HEK293 (cell line): Measurements from ENCODE around the gene VASH2.
A peak's percentile ranks its signal among the peaks of the same experiment; 100 is the strongest.

Experiments used
- GLIS1 ChIP-seq: fragments of 450-650 bp; formaldehyde crosslinking; IDR thresholded peaks from 2 replicates; pipeline ENCODE4 v1.5.1; 2016; ENCODE audit warnings: missing biosample characterization, missing genetic modification characterization
- HOXC10 ChIP-seq: sonication (generic); formaldehyde crosslinking; IDR thresholded peaks from 2 replicates; pipeline ENCODE4 v1.8.1; 2023; ENCODE audit warnings: mild to moderate bottlenecking, missing genetic modification reagents
- OSR2 ChIP-seq: fragments of 450-650 bp; formaldehyde crosslinking; IDR thresholded peaks from 2 replicates; pipeline ENCODE4 v1.5.1; 2016; ENCODE audit warnings: missing biosample characterization, missing genetic modification characterization
- REPIN1 ChIP-seq: fragments of 450-650 bp; formaldehyde crosslinking; IDR thresholded peaks from 2 replicates; pipeline ENCODE4 v1.5.1; 2017; ENCODE audit warnings: missing biosample characterization, missing genetic modification characterization, low read depth
- SP3 ChIP-seq: fragments of 450-650 bp; formaldehyde crosslinking; IDR thresholded peaks from 2 replicates; pipeline ENCODE4 v1.5.1; 2016; ENCODE audit warnings: missing biosample characterization, missing genetic modification characterization
- ZFHX2 ChIP-seq: fragments of 450-650 bp; formaldehyde crosslinking; conservative IDR thresholded peaks from 2 replicates; pipeline ENCODE4 v1.5.1; 2016; ENCODE audit warnings: missing biosample characterization, missing genetic modification characterization
- ZNF140 ChIP-seq: fragments of 450-650 bp; formaldehyde crosslinking; IDR thresholded peaks from 2 replicates; pipeline ENCODE4 v1.5.1; 2016; ENCODE audit warnings: missing biosample characterization, missing genetic modification characterization
- ZNF155 ChIP-seq: fragments of 450-650 bp; formaldehyde crosslinking; IDR thresholded peaks from 2 replicates; pipeline ENCODE4 v1.5.1; 2016; ENCODE audit warnings: missing biosample characterization, missing genetic modification characterization
- ZNF157 ChIP-seq: fragments of 450-650 bp; formaldehyde crosslinking; IDR thresholded peaks from 2 replicates; pipeline ENCODE4 v1.5.1; 2016; ENCODE audit warnings: missing biosample characterization, missing genetic modification characterization
- ZNF248 ChIP-seq: fragments of 450-650 bp; formaldehyde crosslinking; IDR thresholded peaks from 2 replicates; pipeline ENCODE4 v1.5.1; 2017; ENCODE audit warnings: missing biosample characterization, missing genetic modification characterization
- ZNF292 ChIP-seq: fragments of 450-650 bp; formaldehyde crosslinking; IDR thresholded peaks from 2 replicates; pipeline ENCODE4 v1.5.1; 2016; ENCODE audit warnings: low read depth, missing biosample characterization, missing genetic modification characterization, borderline replicate concordance
- ZNF341 ChIP-seq: fragments of 450-650 bp; formaldehyde crosslinking; IDR thresholded peaks from 2 replicates; pipeline ENCODE4; 2016; ENCODE audit warnings: low read depth, missing biosample characterization, missing genetic modification characterization
- ZNF366 ChIP-seq: fragments of 450-650 bp; formaldehyde crosslinking; conservative IDR thresholded peaks from 2 replicates; pipeline ENCODE4 v1.5.1; 2016; ENCODE audit warnings: missing biosample characterization, missing genetic modification characterization
- ZNF48 ChIP-seq: fragments of 450-650 bp; formaldehyde crosslinking; IDR thresholded peaks from 2 replicates; pipeline ENCODE4 v1.5.1; 2016; ENCODE audit warnings: missing biosample characterization, missing genetic modification characterization
- ZNF501 ChIP-seq: fragments of 450-650 bp; formaldehyde crosslinking; IDR thresholded peaks from 2 replicates; pipeline ENCODE4 v1.5.1; 2016; ENCODE audit warnings: missing biosample characterization, missing genetic modification characterization
- ZNF514 ChIP-seq: fragments of 450-650 bp; formaldehyde crosslinking; IDR thresholded peaks from 2 replicates; pipeline ENCODE4 v1.5.1; 2016; ENCODE audit warnings: missing biosample characterization, missing genetic modification characterization
- ZNF548 ChIP-seq: fragments of 450-650 bp; formaldehyde crosslinking; IDR thresholded peaks from 2 replicates; pipeline ENCODE4 v1.5.1; 2016; ENCODE audit warnings: missing biosample characterization, missing genetic modification characterization
- ZNF561 ChIP-seq: fragments of 450-650 bp; IDR thresholded peaks from 2 replicates; pipeline ENCODE4 v1.5.1; 2018; ENCODE audit warnings: missing biosample characterization, missing genetic modification characterization, borderline replicate concordance
- ZNF610 ChIP-seq: fragments of 450-650 bp; formaldehyde crosslinking; IDR thresholded peaks from 2 replicates; pipeline ENCODE4 v1.5.1; 2016; ENCODE audit warnings: missing biosample characterization, missing genetic modification characterization, borderline replicate concordance
- ZNF621 ChIP-seq: fragments of 450-650 bp; formaldehyde crosslinking; IDR thresholded peaks from 2 replicates; pipeline ENCODE4 v1.5.1; 2017; ENCODE audit warnings: missing biosample characterization, missing genetic modification characterization
- ZNF626 ChIP-seq: fragments of 450-650 bp; sonication (Bioruptor Pico); formaldehyde crosslinking; IDR thresholded peaks from 2 replicates; pipeline ENCODE4 v1.5.1; 2018; ENCODE audit warnings: missing biosample characterization, missing genetic modification characterization, inconsistent platforms
- ZNF701 ChIP-seq: fragments of 450-650 bp; formaldehyde crosslinking; IDR thresholded peaks from 2 replicates; pipeline ENCODE4 v1.5.1; 2016; ENCODE audit warnings: missing biosample characterization, missing genetic modification characterization
- ZNF747 ChIP-seq: fragments of 450-650 bp; formaldehyde crosslinking; IDR thresholded peaks from 2 replicates; pipeline ENCODE4 v1.5.1; 2016; ENCODE audit warnings: missing biosample characterization, missing genetic modification characterization
- ZNF76 ChIP-seq: fragments of 450-650 bp; formaldehyde crosslinking; IDR thresholded peaks from 2 replicates; pipeline ENCODE4; 2016; ENCODE audit warnings: low read depth, missing biosample characterization, missing genetic modification characterization, borderline replicate concordance
- ZNF785 ChIP-seq: fragments of 450-650 bp; formaldehyde crosslinking; IDR thresholded peaks from 2 replicates; pipeline ENCODE4 v1.5.1; 2016; ENCODE audit warnings: missing biosample characterization, missing genetic modification characterization
- ZNF830 ChIP-seq: fragments of 450-650 bp; IDR thresholded peaks from 2 replicates; pipeline ENCODE4 v1.5.0; 2018; ENCODE audit warnings: missing biosample characterization, missing genetic modification characterization, low read depth, mild to moderate bottlenecking, moderate library complexity
- ZNF837 ChIP-seq: fragments of 450-650 bp; formaldehyde crosslinking; IDR thresholded peaks from 2 replicates; pipeline ENCODE4 v1.5.1; 2016; ENCODE audit warnings: missing biosample characterization, missing genetic modification characterization
- ZSCAN16 ChIP-seq: fragments of 450-650 bp; formaldehyde crosslinking; IDR thresholded peaks from 2 replicates; pipeline ENCODE4 v1.5.1; 2016; ENCODE audit warnings: missing biosample characterization, missing genetic modification characterization
- TF ChIP-seq, protein P1 (sequence below): fragments of 450-650 bp; formaldehyde crosslinking; IDR thresholded peaks from 2 replicates; pipeline ENCODE4 v1.5.1; 2016; ENCODE audit warnings: missing biosample characterization, missing genetic modification characterization
- TF ChIP-seq, protein P2 (sequence below): fragments of 450-650 bp; IDR thresholded peaks from 2 replicates; pipeline ENCODE4 v1.5.1; 2018; ENCODE audit warnings: missing biosample characterization, mild to moderate bottlenecking, missing genetic modification characterization
- TF ChIP-seq, protein P3 (sequence below): fragments of 450-650 bp; formaldehyde crosslinking; IDR thresholded peaks from 2 replicates; pipeline ENCODE4 v1.5.1; 2016; ENCODE audit warnings: missing biosample characterization, missing genetic modification characterization
- TF ChIP-seq, protein P4 (sequence below): fragments of 450-650 bp; formaldehyde crosslinking; IDR thresholded peaks from 2 replicates; pipeline ENCODE4 v1.5.1; 2016; ENCODE audit warnings: missing biosample characterization, missing genetic modification characterization
- TF ChIP-seq, protein P5 (sequence below): fragments of 450-650 bp; formaldehyde crosslinking; IDR thresholded peaks from 2 replicates; pipeline ENCODE4 v1.5.1; 2016; ENCODE audit warnings: missing biosample characterization, missing genetic modification characterization, low read depth

VASH2 gene

DNA sequence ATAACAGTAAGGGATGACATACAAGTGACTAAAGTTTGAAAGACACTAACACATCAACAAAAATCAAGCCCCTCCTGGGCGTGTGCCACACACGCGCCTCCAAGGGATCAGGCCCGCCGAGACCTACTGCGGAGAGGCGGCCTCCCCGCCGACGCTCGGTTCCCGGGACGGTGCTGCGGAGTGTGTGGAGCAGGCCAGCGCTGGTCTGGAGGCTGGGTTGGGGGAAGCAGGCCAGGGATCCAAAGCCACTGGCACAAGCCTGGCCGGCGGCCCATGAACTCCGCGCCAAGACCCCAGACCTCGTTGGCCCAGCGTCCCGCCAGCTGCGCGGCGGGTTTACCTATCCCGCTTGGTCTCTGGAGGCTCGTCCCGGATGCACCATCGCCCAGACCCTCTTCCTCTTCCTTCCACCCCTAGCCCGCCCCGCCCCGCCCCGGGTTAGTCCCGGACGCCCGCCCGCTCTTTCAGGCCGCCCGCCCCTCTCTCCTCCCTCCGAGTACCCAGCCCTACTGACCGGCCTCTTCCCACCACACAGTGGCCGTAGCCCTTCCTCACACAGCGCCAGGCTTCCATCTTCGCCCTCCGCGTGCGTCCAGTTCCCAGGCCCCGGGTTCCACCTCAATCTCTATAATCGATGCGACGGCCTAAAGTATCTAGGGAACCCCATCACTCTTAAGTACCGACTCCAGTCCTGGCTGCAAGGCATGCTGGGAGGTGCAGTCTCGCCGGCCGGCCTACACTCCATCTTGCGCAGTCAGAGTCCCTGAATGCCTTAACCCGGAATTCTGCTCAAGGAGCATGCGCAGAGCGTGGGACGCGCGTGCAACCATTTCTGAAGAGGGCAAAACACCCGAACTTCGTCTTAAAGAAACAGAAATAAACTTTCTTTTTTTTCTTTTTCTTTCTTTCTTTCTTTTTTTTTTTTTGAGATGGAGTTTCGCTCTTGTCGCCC lies 65.0 kb downstream of the VASH2 start, which contains the start of gene ANGEL2 (continued):
- TF ChIP-seq, protein P1, sequence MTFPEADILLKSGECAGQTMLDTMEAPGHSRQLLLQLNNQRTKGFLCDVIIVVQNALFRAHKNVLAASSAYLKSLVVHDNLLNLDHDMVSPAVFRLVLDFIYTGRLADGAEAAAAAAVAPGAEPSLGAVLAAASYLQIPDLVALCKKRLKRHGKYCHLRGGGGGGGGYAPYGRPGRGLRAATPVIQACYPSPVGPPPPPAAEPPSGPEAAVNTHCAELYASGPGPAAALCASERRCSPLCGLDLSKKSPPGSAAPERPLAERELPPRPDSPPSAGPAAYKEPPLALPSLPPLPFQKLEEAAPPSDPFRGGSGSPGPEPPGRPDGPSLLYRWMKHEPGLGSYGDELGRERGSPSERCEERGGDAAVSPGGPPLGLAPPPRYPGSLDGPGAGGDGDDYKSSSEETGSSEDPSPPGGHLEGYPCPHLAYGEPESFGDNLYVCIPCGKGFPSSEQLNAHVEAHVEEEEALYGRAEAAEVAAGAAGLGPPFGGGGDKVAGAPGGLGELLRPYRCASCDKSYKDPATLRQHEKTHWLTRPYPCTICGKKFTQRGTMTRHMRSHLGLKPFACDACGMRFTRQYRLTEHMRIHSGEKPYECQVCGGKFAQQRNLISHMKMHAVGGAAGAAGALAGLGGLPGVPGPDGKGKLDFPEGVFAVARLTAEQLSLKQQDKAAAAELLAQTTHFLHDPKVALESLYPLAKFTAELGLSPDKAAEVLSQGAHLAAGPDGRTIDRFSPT: 0 out of 2 replicates have a peak, but pooled peaks have one; percentile 53
- peak; percentile 93 for TF ChIP-seq SP3
- TF ChIP-seq ZNF747 (tag by site-specific recombination): no peak
- no peak for TF ChIP-seq REPIN1 (tag by site-specific recombination)
- TF ChIP-seq ZNF830 (tag by site-specific recombination): no peak
- peak; percentile 67 for TF ChIP-seq ZFHX2
- TF ChIP-seq, protein P2, sequence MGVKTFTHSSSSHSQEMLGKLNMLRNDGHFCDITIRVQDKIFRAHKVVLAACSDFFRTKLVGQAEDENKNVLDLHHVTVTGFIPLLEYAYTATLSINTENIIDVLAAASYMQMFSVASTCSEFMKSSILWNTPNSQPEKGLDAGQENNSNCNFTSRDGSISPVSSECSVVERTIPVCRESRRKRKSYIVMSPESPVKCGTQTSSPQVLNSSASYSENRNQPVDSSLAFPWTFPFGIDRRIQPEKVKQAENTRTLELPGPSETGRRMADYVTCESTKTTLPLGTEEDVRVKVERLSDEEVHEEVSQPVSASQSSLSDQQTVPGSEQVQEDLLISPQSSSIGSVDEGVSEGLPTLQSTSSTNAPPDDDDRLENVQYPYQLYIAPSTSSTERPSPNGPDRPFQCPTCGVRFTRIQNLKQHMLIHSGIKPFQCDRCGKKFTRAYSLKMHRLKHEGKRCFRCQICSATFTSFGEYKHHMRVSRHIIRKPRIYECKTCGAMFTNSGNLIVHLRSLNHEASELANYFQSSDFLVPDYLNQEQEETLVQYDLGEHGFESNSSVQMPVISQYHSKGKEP: peak; percentile 9; the same call in 1 of the 2 replicates
- no peak for TF ChIP-seq ZNF292
- peak; percentile 53; the same call in 1 of the 2 replicates for TF ChIP-seq ZNF561 (tag by site-specific recombination)
- TF ChIP-seq ZNF626 (tag by site-specific recombination): no peak
- peak; percentile 97 for TF ChIP-seq ZNF76 (tag by site-specific recombination)
- no peak for TF ChIP-seq ZNF155 (tag by site-specific recombination)
- peak; percentile 86 for TF ChIP-seq ZNF341 (tag by site-specific recombination)
- TF ChIP-seq ZNF514 (tag by site-specific recombination): no peak
- no peak for TF ChIP-seq ZNF621
- TF ChIP-seq ZNF548 (tag by site-specific recombination): no peak
- peak; percentile 90 for TF ChIP-seq ZNF501 (tag by site-specific recombination)
- TF ChIP-seq GLIS1 (tag by site-specific recombination): peak; percentile 59
- no peak for TF ChIP-seq ZNF48
- TF ChIP-seq ZNF837: no peak
- TF ChIP-seq HOXC10 (CRISPR knock-in tag): no peak
- 0 out of 2 replicates have a peak, but pooled peaks have one; percentile 16 for TF ChIP-seq ZNF610 (tag by site-specific recombination)
- no peak for TF ChIP-seq ZNF157 (tag by site-specific recombination)
- TF ChIP-seq ZNF701 (tag by site-specific recombination): no peak
- TF ChIP-seq, protein P3, sequence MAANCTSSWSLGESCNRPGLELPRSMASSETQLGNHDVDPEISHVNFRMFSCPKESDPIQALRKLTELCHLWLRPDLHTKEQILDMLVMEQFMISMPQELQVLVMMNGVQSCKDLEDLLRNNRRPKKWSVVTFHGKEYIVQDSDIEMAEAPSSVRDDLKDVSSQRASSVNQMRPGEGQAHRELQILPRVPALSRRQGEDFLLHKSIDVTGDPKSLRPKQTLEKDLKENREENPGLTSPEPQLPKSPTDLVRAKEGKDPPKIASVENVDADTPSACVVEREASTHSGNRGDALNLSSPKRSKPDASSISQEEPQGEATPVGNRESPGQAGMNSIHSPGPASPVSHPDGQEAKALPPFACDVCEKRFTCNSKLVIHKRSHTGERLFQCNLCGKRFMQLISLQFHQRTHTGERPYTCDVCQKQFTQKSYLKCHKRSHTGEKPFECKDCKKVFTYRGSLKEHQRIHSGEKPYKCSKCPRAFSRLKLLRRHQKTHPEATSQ: peak; percentile 68; the same call in 1 of the 2 replicates
- TF ChIP-seq, protein P4, sequence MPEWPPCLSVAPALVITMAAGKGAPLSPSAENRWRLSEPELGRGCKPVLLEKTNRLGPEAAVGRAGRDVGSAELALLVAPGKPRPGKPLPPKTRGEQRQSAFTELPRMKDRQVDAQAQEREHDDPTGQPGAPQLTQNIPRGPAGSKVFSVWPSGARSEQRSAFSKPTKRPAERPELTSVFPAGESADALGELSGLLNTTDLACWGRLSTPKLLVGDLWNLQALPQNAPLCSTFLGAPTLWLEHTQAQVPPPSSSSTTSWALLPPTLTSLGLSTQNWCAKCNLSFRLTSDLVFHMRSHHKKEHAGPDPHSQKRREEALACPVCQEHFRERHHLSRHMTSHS (tag by site-specific recombination): no peak
- no peak for TF ChIP-seq ZNF785 (tag by site-specific recombination)
- TF ChIP-seq ZNF140 (tag by site-specific recombination): no peak
- no peak for TF ChIP-seq ZNF248 (tag by site-specific recombination)
- 0 out of 2 replicates have a peak, but pooled peaks have one; percentile 27 for TF ChIP-seq ZNF366 (tag by site-specific recombination)
- TF ChIP-seq, protein P5, sequence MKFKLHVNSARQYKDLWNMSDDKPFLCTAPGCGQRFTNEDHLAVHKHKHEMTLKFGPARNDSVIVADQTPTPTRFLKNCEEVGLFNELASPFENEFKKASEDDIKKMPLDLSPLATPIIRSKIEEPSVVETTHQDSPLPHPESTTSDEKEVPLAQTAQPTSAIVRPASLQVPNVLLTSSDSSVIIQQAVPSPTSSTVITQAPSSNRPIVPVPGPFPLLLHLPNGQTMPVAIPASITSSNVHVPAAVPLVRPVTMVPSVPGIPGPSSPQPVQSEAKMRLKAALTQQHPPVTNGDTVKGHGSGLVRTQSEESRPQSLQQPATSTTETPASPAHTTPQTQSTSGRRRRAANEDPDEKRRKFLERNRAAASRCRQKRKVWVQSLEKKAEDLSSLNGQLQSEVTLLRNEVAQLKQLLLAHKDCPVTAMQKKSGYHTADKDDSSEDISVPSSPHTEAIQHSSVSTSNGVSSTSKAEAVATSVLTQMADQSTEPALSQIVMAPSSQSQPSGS: no peak
- no peak for TF ChIP-seq ZSCAN16 (tag by site-specific recombination)
- no peak for TF ChIP-seq OSR2 (tag by site-specific recombination)
